PC-9 (cell line): ENCODE measurements around the gene SHISA9.

Source experiments
- CTCF ChIP-seq: fragments of 200-600 bp; sonication (generic); conservative IDR thresholded peaks from 2 replicates; pipeline ENCODE4 v1.6.1; 2017; ENCODE audit warnings: mixed run types, antibody characterized with exemption, mild to moderate bottlenecking, moderate library complexity
- EZH2 ChIP-seq: fragments of 200-600 bp; sonication (generic); IDR thresholded peaks from 2 replicates; pipeline ENCODE4 v1.8.0; 2017; ENCODE audit warnings: antibody characterized with exemption, low read depth

- TF ChIP-seq CTCF (no peak), EZH2 (no peak)
Measured at GRCh38 chr16:13070268-13070667, 168.9 kb downstream of the SHISA9 start.
